Prostate gland (tissue), 2 donors: ENCODE measurements around the gene EIF3J. TPM values are rescaled to one million over a fixed set of nuclear protein-coding genes. Genes with fewer than 3 reads are reported as not detected.

Experiments used
- DNase-seq: peaks from one replicate; pipeline ENCODE4 v3.0.0-alpha.2; 2019; ENCODE audit warnings: low spot score
- H3K27ac ChIP-seq, 2 donors: fragments of 200-600 bp; sonication (generic); 2 replicates each; pipeline ENCODE4 v1.5.1; 2017 to 2019
- H3K27me3 ChIP-seq: fragments of 200-600 bp; sonication (generic); replicated peaks from 2 replicates; pipeline ENCODE4 v1.5.1; 2019; ENCODE audit not compliant: insufficient read depth
- H3K36me3 ChIP-seq, 2 donors: fragments of 200-600 bp; sonication (generic); 1 replicate in 1 of 2; 2 replicates in 1 of 2; pipeline versions ENCODE4 v1.5.1 to v1.8.1; 2017 to 2019
- H3K4me1 ChIP-seq: fragments of 200-600 bp; sonication (generic); replicated peaks from 2 replicates; pipeline ENCODE4 v1.5.1; 2019
- H3K4me3 ChIP-seq, 2 donors: fragments of 200-600 bp; sonication (generic); 2 replicates each; pipeline ENCODE4 v1.5.1; 2017 to 2019
- H3K9me3 ChIP-seq: fragments of 200-600 bp; sonication (generic); 2 replicates; pipeline ENCODE4 v1.5.1; 2017
- CTCF ChIP-seq, 4 experiments: fragments of 200-600 bp in 2 of 4; fragments of 450-650 bp in 2 of 4; sonication (generic) in 2 of 4; IDR thresholded peaks; 1 replicate in 3 of 4; 2 replicates in 1 of 4; pipeline ENCODE4 v1.5.1; 2016 to 2019; ENCODE audit warnings: antibody characterized with exemption in 4 of 4, mild to moderate bottlenecking in 2 of 4, moderate library complexity in 2 of 4
- POLR2A ChIP-seq: fragments of 450-650 bp; IDR thresholded peaks from one replicate; pipeline ENCODE4 v1.6.1; 2016; ENCODE audit warnings: antibody characterized with exemption, mild to moderate bottlenecking
- POLR2AphosphoS5 ChIP-seq: sonication (generic); formaldehyde crosslinking; IDR thresholded peaks from one replicate; pipeline ENCODE4 v1.6.1; 2017; ENCODE audit warnings: antibody characterized with exemption
- WGBS: methylation state at CpG from one replicate; pipeline ENCODE4 v1.1.5; 2018; 5-methylcytosine and 5-hydroxymethylcytosine counted together
- intact Hi-C: fragments of 100-400 bp; cut with DNase I; formaldehyde crosslinking; loops from one replicate; pipeline ENCODE4 v1.14.2; 2022
- total RNA-seq, 2 donors: library from RNA; depleted of rRNA; stranded (reverse); fragments of >200 nt; gene quantifications; one replicate each; pipeline ENCODE4 v1.1.0, GENCODE V29; 2016

Gene EIF3J
- total RNA-seq, 2 donors from 2014 or later: 33.1 to 51.7 TPM

DNA sequence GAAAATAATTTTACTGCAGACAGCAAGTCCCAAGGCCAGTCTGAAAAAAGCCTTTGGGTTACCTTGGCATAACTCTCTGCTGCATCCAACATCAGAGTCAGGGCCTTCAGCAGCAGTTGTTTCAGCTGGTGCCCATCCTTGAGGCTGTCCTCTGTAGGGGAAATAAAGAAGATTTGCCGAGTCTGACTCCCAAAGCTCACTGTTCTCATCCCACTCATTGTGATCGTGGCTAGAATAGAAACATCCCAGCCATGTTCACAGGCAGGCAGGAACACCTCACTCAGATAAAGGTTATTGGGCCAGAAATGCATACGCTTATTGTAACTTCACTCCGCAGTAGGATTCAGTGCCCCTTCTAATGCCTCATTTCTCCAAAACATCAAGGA, 29.2 kb downstream of the EIF3J start:
- Histone ChIP-seq H3K27ac (no peak overlapping the region), H3K4me1 (no peaks in the 10 kb centered on the region), H3K9me3 (no peaks in the 10 kb centered on the region), H3K36me3 (peaks cover 15 to 26% of the 10 kb centered on the region in 2 donors), H3K4me3 (no peak overlapping the region), H3K27me3 (no peaks in the 10 kb centered on the region)
- 99% methylated on average over 4 of the region's 4 CpGs for WGBS
- no peak for DNase-seq
- intact Hi-C loops: no loop called here
- TF ChIP-seq POLR2AphosphoS5: no peak
- TF ChIP-seq CTCF (IDR thresholded peaks at IDR 0.05): no peak
- no peak for TF ChIP-seq POLR2A

DNA sequence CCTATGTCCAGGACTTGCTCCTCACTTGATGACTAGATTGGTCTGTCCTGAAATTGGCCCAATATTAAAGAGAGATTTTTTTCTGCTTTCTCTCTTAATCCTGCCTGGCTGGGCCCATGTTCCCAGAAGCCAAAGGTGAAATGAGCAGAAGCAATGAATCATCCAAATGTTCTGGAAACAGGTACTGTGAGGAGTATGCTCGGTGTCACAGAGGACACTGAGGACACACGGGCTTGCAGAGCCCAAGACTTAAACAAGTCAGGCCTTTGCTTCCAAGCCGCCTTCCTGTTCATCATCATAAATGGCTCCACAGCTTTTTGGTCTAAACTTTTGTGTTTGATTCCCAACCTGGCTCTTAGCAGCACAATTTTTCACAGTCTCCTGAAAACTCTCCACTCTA, 31.4 kb downstream of the EIF3J start:
- H3K27ac ChIP-seq: no peak overlapping the region
- DNase-seq: no peak
- no peak overlapping the region for H3K4me3 ChIP-seq
- intact Hi-C loops: no loop called here
- H3K27me3 ChIP-seq: no peaks in the 10 kb centered on the region
- 79% methylated on average over 3 of the region's 3 CpGs for WGBS
- no peaks in the 10 kb centered on the region for H3K4me1 ChIP-seq
- H3K9me3 ChIP-seq: no peaks in the 10 kb centered on the region
- TF ChIP-seq POLR2AphosphoS5 (no peak), POLR2A (no peak), CTCF (IDR thresholded peaks at IDR 0.05) (no peak)
- H3K36me3 ChIP-seq: peaks cover 15 to 20% of the 10 kb centered on the region in 2 donors

GRCh38 chr15:44569316-44569715, 32.4 kb downstream of the EIF3J start:
- DNase-seq: no peak
- TF ChIP-seq POLR2AphosphoS5 (no peak), POLR2A (no peak), CTCF (IDR thresholded peaks at IDR 0.05) (no peak)
- intact Hi-C loops: no loop called here
- H3K27me3 ChIP-seq: no peaks in the 10 kb centered on the region
- H3K36me3 ChIP-seq: peaks cover 15 to 20% of the 10 kb centered on the region in 2 donors
- H3K9me3 ChIP-seq: no peaks in the 10 kb centered on the region
- H3K4me3 ChIP-seq: no peak overlapping the region
- no peaks in the 10 kb centered on the region for H3K4me1 ChIP-seq
- WGBS: 97% methylated on average over 4 of the region's 4 CpGs
- no peak overlapping the region for H3K27ac ChIP-seq

GRCh38 chr15:44570361-44570760, 33.4 kb downstream of the EIF3J start:
- TF ChIP-seq CTCF (IDR thresholded peaks at IDR 0.05): no peak
- TF ChIP-seq POLR2AphosphoS5: no peak
- no peak for TF ChIP-seq POLR2A
- H3K4me3 ChIP-seq: no peak overlapping the region
- H3K27ac ChIP-seq: no peak overlapping the region
- H3K4me1 ChIP-seq: no peaks in the 10 kb centered on the region
- WGBS: 93% methylated on average over 4 of the region's 4 CpGs
- intact Hi-C loops: no loop called here
- H3K36me3 ChIP-seq: peaks cover 9 to 16% of the 10 kb centered on the region in 2 donors
- H3K27me3 ChIP-seq: no peaks in the 10 kb centered on the region
- H3K9me3 ChIP-seq: no peaks in the 10 kb centered on the region
- no peak for DNase-seq

GRCh38 chr15:44573386-44573785, 36.4 kb downstream of the EIF3J start:
- Histone ChIP-seq H3K4me1 (no peaks in the 10 kb centered on the region), H3K36me3 (no peaks in the 10 kb centered on the region), H3K27ac (no peak overlapping the region), H3K4me3 (no peak overlapping the region), H3K9me3 (no peaks in the 10 kb centered on the region), H3K27me3 (no peaks in the 10 kb centered on the region)
- DNase-seq: no peak
- TF ChIP-seq CTCF (IDR thresholded peaks at IDR 0.05) (no peak), POLR2A (no peak), POLR2AphosphoS5 (no peak)
- WGBS: 89% methylated on average over 6 of the region's 6 CpGs
- intact Hi-C loops: no loop called here
